Measurements from ENCODE around the gene NTRK3. TPM values are rescaled to one million over a fixed set of nuclear protein-coding genes. Genes with fewer than 3 reads are reported as not detected.

Gene NTRK3
- total RNA-seq, 1 experiment from 2014 or later: not detected

- no TSS peak for BruUV-seq (replicated peaks)
- H3K36me3 Mint-ChIP-seq (ENCODE audit: insufficient read depth, unreplicated experiment): no peaks in the 10 kb centered on the region
These were observed 325.0 kb downstream of the NTRK3 start for GRCh38 chr15:87931584-87931983.

DNA sequence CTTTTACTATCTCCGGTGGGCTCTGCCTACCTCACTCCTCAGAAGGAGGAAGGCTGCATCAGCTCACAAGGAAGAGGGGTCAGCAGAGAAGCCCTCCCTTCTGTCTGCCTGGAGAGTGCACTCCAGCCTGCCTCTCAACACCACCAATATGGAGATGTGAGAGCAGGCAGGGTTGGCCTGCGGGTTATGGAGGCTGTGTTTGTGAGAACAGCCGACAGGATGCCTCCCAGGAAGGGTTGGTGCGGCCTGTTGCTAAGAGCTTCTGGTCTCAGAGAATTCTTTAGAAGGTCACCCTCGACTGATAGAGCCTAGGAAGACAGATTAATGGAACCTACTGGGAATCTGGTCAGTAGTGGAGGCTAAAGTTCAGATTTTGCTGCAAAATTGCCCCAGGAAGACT lies 326.1 kb downstream of the NTRK3 start:
- H3K9me3 ChIP-seq: no peaks in the 10 kb centered on the region
- no peaks in the 10 kb centered on the region for H3K36me3 ChIP-seq (ENCODE audit: control insufficient read depth, insufficient read depth, low read length)
- Mint-ChIP-seq H3K27ac (ENCODE audit: unreplicated experiment) (no peak overlapping the region), H3K27me3 (ENCODE audit: insufficient read depth, unreplicated experiment) (peaks cover 12% of the 10 kb centered on the region), H3K4me1 (ENCODE audit: low read depth, unreplicated experiment) (no peaks in the 10 kb centered on the region), H3K4me3 (ENCODE audit: unreplicated experiment) (no peak overlapping the region), H3K36me3 (ENCODE audit: insufficient read depth, unreplicated experiment) (no peaks in the 10 kb centered on the region), H3K9me3 (ENCODE audit: unreplicated experiment) (no peaks in the 10 kb centered on the region)
- BruUV-seq (replicated peaks): no TSS peak
- no peak for TF ChIP-seq CTCF (IDR thresholded peaks at IDR 0.05; ENCODE audit: insufficient read depth in 1 of 2, low read depth in 1 of 2, low read length in 1 of 2, severe bottlenecking in 1 of 2, unreplicated experiment in 1 of 2)
- H3K27me3 ChIP-seq (replicated peaks; ENCODE audit: control insufficient read depth, insufficient read depth, low read length): no peaks in the 10 kb centered on the region; the same call in 1 of the 2 replicates
- intact Hi-C loops (cut with micrococcal nuclease; ENCODE audit: unreplicated experiment): no loop called here
- POLR2A ChIA-PET: no interaction called here
- CTCF ChIA-PET: no interaction called here
- no peaks in the 10 kb centered on the region for H3K4me1 ChIP-seq
- no peak overlapping the region for H3K4me3 ChIP-seq (ENCODE audit: low read depth, low read length)
- DNase-seq: no peak

More at GRCh38 chr15:87931584-87931983, 325.0 kb downstream of the NTRK3 start:
- DNase-seq: no peak
- TF ChIP-seq CTCF (IDR thresholded peaks at IDR 0.05; ENCODE audit: insufficient read depth in 1 of 2, low read depth in 1 of 2, low read length in 1 of 2, severe bottlenecking in 1 of 2, unreplicated experiment in 1 of 2): no peak
- Histone ChIP-seq H3K36me3 (ENCODE audit: control insufficient read depth, insufficient read depth, low read length) (no peaks in the 10 kb centered on the region), H3K9me3 (no peaks in the 10 kb centered on the region), H3K4me3 (ENCODE audit: low read depth, low read length) (no peak overlapping the region), H3K4me1 (no peaks in the 10 kb centered on the region), H3K27me3 (replicated peaks; ENCODE audit: control insufficient read depth, insufficient read depth, low read length) (no peaks in the 10 kb centered on the region; the same call in 1 of the 2 replicates)
- intact Hi-C loops (cut with micrococcal nuclease; ENCODE audit: unreplicated experiment): no loop called here
- Mint-ChIP-seq H3K4me3 (ENCODE audit: unreplicated experiment) (no peak overlapping the region), H3K9me3 (ENCODE audit: unreplicated experiment) (no peaks in the 10 kb centered on the region), H3K27ac (ENCODE audit: unreplicated experiment) (no peak overlapping the region), H3K27me3 (ENCODE audit: insufficient read depth, unreplicated experiment) (peaks cover 12% of the 10 kb centered on the region), H3K4me1 (ENCODE audit: low read depth, unreplicated experiment) (no peaks in the 10 kb centered on the region)
- ChIA-PET CTCF (no interaction called here), POLR2A (no interaction called here)

DNA sequence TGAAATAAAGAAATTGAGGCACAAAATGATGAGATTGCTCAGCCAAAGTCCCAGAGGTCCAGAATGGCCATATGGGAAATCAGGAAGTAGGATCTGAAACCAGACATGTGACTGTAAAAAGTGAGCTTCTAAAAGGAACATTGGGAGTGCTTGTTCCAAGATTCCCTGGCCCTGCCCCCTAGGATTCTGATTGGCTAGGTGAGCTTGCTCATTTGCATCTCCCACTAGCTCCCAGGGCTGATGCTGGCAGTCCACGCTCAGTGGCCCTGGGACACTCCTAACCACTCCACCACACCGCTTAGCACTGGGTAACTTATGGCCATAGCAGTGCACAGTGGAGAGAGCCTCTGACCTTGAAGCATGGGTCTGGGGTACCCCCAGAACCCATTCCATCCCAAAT lies 326.7 kb downstream of the NTRK3 start:
- Histone ChIP-seq H3K4me1 (no peaks in the 10 kb centered on the region), H3K36me3 (ENCODE audit: control insufficient read depth, insufficient read depth, low read length) (no peaks in the 10 kb centered on the region), H3K4me3 (ENCODE audit: low read depth, low read length) (no peak overlapping the region), H3K9me3 (no peaks in the 10 kb centered on the region), H3K27me3 (replicated peaks; ENCODE audit: control insufficient read depth, insufficient read depth, low read length) (no peaks in the 10 kb centered on the region; the same call in 1 of the 2 replicates)
- no peak for TF ChIP-seq CTCF (IDR thresholded peaks at IDR 0.05; ENCODE audit: insufficient read depth in 1 of 2, low read depth in 1 of 2, low read length in 1 of 2, severe bottlenecking in 1 of 2, unreplicated experiment in 1 of 2)
- CTCF ChIA-PET: no interaction called here
- no peaks in the 10 kb centered on the region for H3K9me3 Mint-ChIP-seq (ENCODE audit: unreplicated experiment)
- H3K36me3 Mint-ChIP-seq (ENCODE audit: insufficient read depth, unreplicated experiment): no peaks in the 10 kb centered on the region
- POLR2A ChIA-PET: no interaction called here
- peaks cover 12% of the 10 kb centered on the region for H3K27me3 Mint-ChIP-seq (ENCODE audit: insufficient read depth, unreplicated experiment)
- no peak overlapping the region for H3K4me3 Mint-ChIP-seq (ENCODE audit: unreplicated experiment)
- intact Hi-C loops (cut with micrococcal nuclease; ENCODE audit: unreplicated experiment): no loop called here
- H3K27ac Mint-ChIP-seq (ENCODE audit: unreplicated experiment): no peak overlapping the region
- no peak for DNase-seq
- no TSS peak for BruUV-seq (replicated peaks)
- H3K4me1 Mint-ChIP-seq (ENCODE audit: low read depth, unreplicated experiment): no peaks in the 10 kb centered on the region

All from Caco-2 (cell line).